ENCODE data around the gene TARS2. TPM values are rescaled to one million over a fixed set of nuclear protein-coding genes. Genes with fewer than 3 reads are reported as not detected.

The TARS2 gene
- total and polyA plus RNA-seq, 7 experiments from 2014 or later, result 28.3 to 39.0 (median 30.6) TPM

- no peaks in the 10 kb centered on the region for H3K27me3 Mint-ChIP-seq
- no peaks in the 10 kb centered on the region for H3K9me3 ChIP-seq (ENCODE audit: control insufficient read depth in 2 of 3, low read length in 3 of 3)
- H3K27me3 ChIP-seq (ENCODE audit: control insufficient read depth in 2 of 2, insufficient read depth in 2 of 2, low read length in 2 of 2), result no peaks in the 10 kb centered on the region
- H3K4me1 ChIP-seq (ENCODE audit: control insufficient read depth in 2 of 2, insufficient read depth in 2 of 2, low read length in 2 of 2), result peaks cover under 1 to 1% of the 10 kb centered on the region in 2 donors
- H3K4me3 Mint-ChIP-seq, result no peak overlapping the region
- H3K4me3 ChIP-seq (ENCODE audit: low read length), result no peak overlapping the region
- DNase-seq (no peak), ATAC-seq (no peak)
- no peak overlapping the region for H3K27ac ChIP-seq (ENCODE audit: low read depth, low read length)
- H3K27ac Mint-ChIP-seq, result no peak overlapping the region
- peaks cover 10 to 71% (median 17%) of the 10 kb centered on the region in 3 experiments for H3K36me3 ChIP-seq (ENCODE audit: control insufficient read depth in 2 of 3, insufficient read depth in 3 of 3, low read length in 3 of 3)
- H3K4me1 Mint-ChIP-seq, result peaks cover 5 to 15% (median 11%) of the 10 kb centered on the region in 7 donors
- H3K36me3 Mint-ChIP-seq, result peaks cover 10 to 43% (median 27%) of the 10 kb centered on the region in 5 donors
- intact Hi-C loops (cut with micrococcal nuclease), result no loop called here
- ChIA-PET CTCF (interaction anchor here (0.7 kb wide), 1 partner anchor 31 kb away, joined by 3 read pairs; no protein-coding TSS in a partner anchor), POLR2A (interaction anchor here (0.9 kb wide), 1 partner anchor 126 kb away, joined by 5 read pairs; no protein-coding TSS in a partner anchor)
- H3K9me3 Mint-ChIP-seq, result no peaks in the 10 kb centered on the region
Observed at GRCh38 chr1:150493175-150493574, 6.0 kb downstream of the TARS2 start.

- ChIA-PET CTCF (no interaction called here), POLR2A (interaction anchor here (0.6 to 2.0 kb wide), 2 partner anchors 11 to 165 kb away, joined by 3 to 8 read pairs; partner anchors contain the start of gene TARS2)
- intact Hi-C loops (cut with micrococcal nuclease), result no loop called here
- Histone ChIP-seq H3K4me1 (ENCODE audit: control insufficient read depth in 2 of 2, insufficient read depth in 2 of 2, low read length in 2 of 2) (no peaks in the 10 kb centered on the region), H3K27me3 (ENCODE audit: control insufficient read depth in 2 of 2, insufficient read depth in 2 of 2, low read length in 2 of 2) (no peaks in the 10 kb centered on the region), H3K9me3 (ENCODE audit: control insufficient read depth in 2 of 3, low read length in 3 of 3) (no peaks in the 10 kb centered on the region), H3K36me3 (ENCODE audit: control insufficient read depth in 2 of 3, insufficient read depth in 3 of 3, low read length in 3 of 3) (peaks cover 3 to 67% (median 14%) of the 10 kb centered on the region in 3 experiments), H3K4me3 (ENCODE audit: low read length) (no peak overlapping the region), H3K27ac (ENCODE audit: low read depth, low read length) (no peak overlapping the region)
- H3K9me3 Mint-ChIP-seq, result peaks cover 0 to 2% (median 0%) of the 10 kb centered on the region in 11 donors
- no peak overlapping the region for H3K4me3 Mint-ChIP-seq
- no peak for ATAC-seq
- H3K27ac Mint-ChIP-seq, result peak overlapping the region in 1 of 9 donors; percentile 48
- H3K4me1 Mint-ChIP-seq, result peaks cover 0 to 2% (median 0%) of the 10 kb centered on the region in 7 donors
- no peaks in the 10 kb centered on the region for H3K27me3 Mint-ChIP-seq
- H3K36me3 Mint-ChIP-seq, result peaks cover 15 to 43% (median 20%) of the 10 kb centered on the region in 5 donors
- DNase-seq, result no peak
Observed at GRCh38 chr1:150498342-150498741, 11.1 kb downstream of the TARS2 start.

GRCh38 chr1:150505431-150505830 is 18.2 kb downstream of the TARS2 start:
- no peak overlapping the region for H3K27ac ChIP-seq (ENCODE audit: low read depth, low read length)
- POLR2A ChIA-PET, result interaction anchor here (0.6 kb wide), 1 partner anchor 14 kb away, joined by 5 read pairs; no protein-coding TSS in a partner anchor
- intact Hi-C loops (cut with micrococcal nuclease), result no loop called here

GRCh38 chr1:150507912-150508864 is 21.0 kb downstream of the TARS2 start, which contains the start of gene ECM1:
TSS of gene ECM1 (plus strand) at chr1:150508109. CDS start at chr1:150508210, 101 bp downstream.
- Histone ChIP-seq H3K36me3 (ENCODE audit: control insufficient read depth in 2 of 3, insufficient read depth in 3 of 3, low read length in 3 of 3) (peaks cover 0 to 39% (median 8%) of the 10 kb centered on the region in 3 experiments), H3K27ac (ENCODE audit: low read depth, low read length) (no peak within 1 kb of the TSS), H3K4me3 (ENCODE audit: low read length) (no peak within 1 kb of the TSS), H3K27me3 (ENCODE audit: control insufficient read depth in 2 of 2, insufficient read depth in 2 of 2, low read length in 2 of 2) (no peaks in the 10 kb centered on the region), H3K9me3 (ENCODE audit: control insufficient read depth in 2 of 3, low read length in 3 of 3) (no peaks in the 10 kb centered on the region), H3K4me1 (ENCODE audit: control insufficient read depth in 2 of 2, insufficient read depth in 2 of 2, low read length in 2 of 2) (no peaks in the 10 kb centered on the region)
- intact Hi-C loops (cut with micrococcal nuclease), result no loop called here
- ChIA-PET POLR2A (interaction anchor here (0.7 kb wide), 1 partner anchor 189 kb away, joined by 3 read pairs; the partner anchor contains the start of gene GOLPH3L), CTCF (no interaction called here)
- ATAC-seq (peak; percentile 64), DNase-seq (no peak)
- Mint-ChIP-seq H3K9me3 (peaks cover 0 to 1% (median 0%) of the 10 kb centered on the region in 11 donors), H3K27ac (peak within 1 kb of the TSS in 3 of 9 donors; percentile 19 to 26 (median 20)), H3K27me3 (no peaks in the 10 kb centered on the region), H3K4me1 (peaks cover 0 to 10% (median 0%) of the 10 kb centered on the region in 7 donors), H3K4me3 (no peak within 1 kb of the TSS), H3K36me3 (peaks cover 17 to 27% (median 18%) of the 10 kb centered on the region in 5 donors)

More at GRCh38 chr1:150505431-150505830, 18.2 kb downstream of the TARS2 start:
- DNase-seq (no peak), ATAC-seq (no peak)
- Mint-ChIP-seq H3K4me1 (peaks cover 0 to 7% (median 0%) of the 10 kb centered on the region in 7 donors), H3K9me3 (peaks cover 0 to 1% (median 0%) of the 10 kb centered on the region in 11 donors), H3K4me3 (no peak overlapping the region), H3K27ac (no peak overlapping the region), H3K27me3 (no peaks in the 10 kb centered on the region), H3K36me3 (peaks cover 17 to 35% (median 22%) of the 10 kb centered on the region in 5 donors)
- H3K4me1 ChIP-seq (ENCODE audit: control insufficient read depth in 2 of 2, insufficient read depth in 2 of 2, low read length in 2 of 2), result no peaks in the 10 kb centered on the region
- H3K4me3 ChIP-seq (ENCODE audit: low read length), result no peak overlapping the region
- no peaks in the 10 kb centered on the region for H3K9me3 ChIP-seq (ENCODE audit: control insufficient read depth in 2 of 3, low read length in 3 of 3)
- H3K27me3 ChIP-seq (ENCODE audit: control insufficient read depth in 2 of 2, insufficient read depth in 2 of 2, low read length in 2 of 2), result no peaks in the 10 kb centered on the region
- H3K36me3 ChIP-seq (ENCODE audit: control insufficient read depth in 2 of 3, insufficient read depth in 3 of 3, low read length in 3 of 3), result peaks cover 0 to 56% (median 8%) of the 10 kb centered on the region in 3 experiments
- CTCF ChIA-PET, result no interaction called here

DNA sequence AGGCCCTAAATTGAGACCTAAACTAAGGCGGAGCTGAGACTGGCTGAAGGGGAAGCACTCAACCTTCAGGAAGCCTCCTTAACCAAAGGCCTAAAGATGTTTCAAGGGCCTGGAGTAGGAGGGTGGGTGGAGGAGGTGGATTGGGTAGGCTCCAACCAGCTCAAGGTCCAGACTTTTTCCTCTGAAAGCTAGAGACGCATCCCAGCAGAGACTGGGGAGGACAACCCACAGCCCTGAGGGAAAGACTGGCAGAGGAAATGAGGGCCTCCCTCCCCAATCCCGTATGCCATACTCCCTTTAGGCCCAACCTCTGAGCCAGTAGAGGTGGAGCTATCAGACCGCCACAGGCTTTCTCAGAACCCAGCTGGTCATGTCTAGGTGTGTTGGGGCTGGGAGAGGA is 21.8 kb downstream of the TARS2 start:
- Histone ChIP-seq H3K36me3 (ENCODE audit: control insufficient read depth in 2 of 3, insufficient read depth in 3 of 3, low read length in 3 of 3) (peaks cover 0 to 36% (median 7%) of the 10 kb centered on the region in 3 experiments), H3K27ac (ENCODE audit: low read depth, low read length) (no peak overlapping the region), H3K4me1 (ENCODE audit: control insufficient read depth in 2 of 2, insufficient read depth in 2 of 2, low read length in 2 of 2) (no peaks in the 10 kb centered on the region), H3K4me3 (ENCODE audit: low read length) (no peak overlapping the region), H3K27me3 (ENCODE audit: control insufficient read depth in 2 of 2, insufficient read depth in 2 of 2, low read length in 2 of 2) (no peaks in the 10 kb centered on the region), H3K9me3 (ENCODE audit: control insufficient read depth in 2 of 3, low read length in 3 of 3) (no peaks in the 10 kb centered on the region)
- intact Hi-C loops (cut with micrococcal nuclease), result no loop called here
- CTCF ChIA-PET, result no interaction called here
- ATAC-seq, result no peak
- H3K27ac Mint-ChIP-seq, result no peak overlapping the region
- peaks cover 0 to 12% (median 0%) of the 10 kb centered on the region in 7 donors for H3K4me1 Mint-ChIP-seq
- POLR2A ChIA-PET, result no interaction called here
- no peak for DNase-seq
- peaks cover 15 to 24% (median 16%) of the 10 kb centered on the region in 5 donors for H3K36me3 Mint-ChIP-seq
- peaks cover 0 to 1% (median 0%) of the 10 kb centered on the region in 11 donors for H3K9me3 Mint-ChIP-seq
- H3K27me3 Mint-ChIP-seq, result no peaks in the 10 kb centered on the region
- no peak overlapping the region for H3K4me3 Mint-ChIP-seq

DNA sequence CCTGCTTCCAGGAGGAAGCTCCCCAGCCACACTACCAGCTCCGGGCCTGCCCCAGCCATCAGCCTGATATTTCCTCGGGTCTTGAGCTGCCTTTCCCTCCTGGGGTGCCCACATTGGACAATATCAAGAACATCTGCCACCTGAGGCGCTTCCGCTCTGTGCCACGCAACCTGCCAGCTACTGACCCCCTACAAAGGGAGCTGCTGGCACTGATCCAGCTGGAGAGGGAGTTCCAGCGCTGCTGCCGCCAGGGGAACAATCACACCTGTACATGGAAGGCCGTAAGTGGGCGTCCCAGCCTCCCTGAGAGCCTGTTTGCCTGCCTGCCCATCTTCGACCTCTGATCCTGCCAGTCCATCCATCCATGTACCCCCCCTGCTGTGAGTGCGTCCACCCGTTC is 24.3 kb downstream of the TARS2 start:
- no peak for ATAC-seq
- Mint-ChIP-seq H3K4me3 (no peak overlapping the region), H3K27ac (no peak overlapping the region)

More for the DNA sequence above, 24.3 kb downstream of the TARS2 start:
- Histone ChIP-seq H3K4me3 (ENCODE audit: low read length) (no peak overlapping the region), H3K27ac (ENCODE audit: low read depth, low read length) (no peak overlapping the region), H3K36me3 (ENCODE audit: control insufficient read depth in 2 of 3, insufficient read depth in 3 of 3, low read length in 3 of 3) (peaks cover 0 to 10% (median 0%) of the 10 kb centered on the region in 3 experiments), H3K9me3 (ENCODE audit: control insufficient read depth in 2 of 3, low read length in 3 of 3) (no peaks in the 10 kb centered on the region), H3K27me3 (ENCODE audit: control insufficient read depth in 2 of 2, insufficient read depth in 2 of 2, low read length in 2 of 2) (no peaks in the 10 kb centered on the region), H3K4me1 (ENCODE audit: control insufficient read depth in 2 of 2, insufficient read depth in 2 of 2, low read length in 2 of 2) (peaks cover 0 to 5% of the 10 kb centered on the region in 2 donors)
- no peak for DNase-seq
- POLR2A ChIA-PET, result no interaction called here
- intact Hi-C loops (cut with micrococcal nuclease), result no loop called here
- CTCF ChIA-PET, result no interaction called here
- Mint-ChIP-seq H3K36me3 (peaks cover 2 to 11% (median 5%) of the 10 kb centered on the region in 5 donors), H3K9me3 (peaks cover 0 to 1% (median 0%) of the 10 kb centered on the region in 11 donors), H3K27me3 (no peaks in the 10 kb centered on the region), H3K4me1 (peaks cover 6 to 20% (median 7%) of the 10 kb centered on the region in 7 donors)

All from naive thymus-derived CD4-positive, alpha-beta T cell (primary cell).